NCI-H524 (cell line): ENCODE data around the gene RABGEF1.
"Not testable (repeated sequence)": the region's sequence is repeated elsewhere in the genome, so short reads cannot be mapped to it uniquely, and the experiment has no call there.

Source experiments
- DNase-seq, 2 experiments: peaks; one replicate each; lab custom pipeline; 2025; lab: John Stamatoyannopoulos, UW

The RABGEF1 gene

DNA sequence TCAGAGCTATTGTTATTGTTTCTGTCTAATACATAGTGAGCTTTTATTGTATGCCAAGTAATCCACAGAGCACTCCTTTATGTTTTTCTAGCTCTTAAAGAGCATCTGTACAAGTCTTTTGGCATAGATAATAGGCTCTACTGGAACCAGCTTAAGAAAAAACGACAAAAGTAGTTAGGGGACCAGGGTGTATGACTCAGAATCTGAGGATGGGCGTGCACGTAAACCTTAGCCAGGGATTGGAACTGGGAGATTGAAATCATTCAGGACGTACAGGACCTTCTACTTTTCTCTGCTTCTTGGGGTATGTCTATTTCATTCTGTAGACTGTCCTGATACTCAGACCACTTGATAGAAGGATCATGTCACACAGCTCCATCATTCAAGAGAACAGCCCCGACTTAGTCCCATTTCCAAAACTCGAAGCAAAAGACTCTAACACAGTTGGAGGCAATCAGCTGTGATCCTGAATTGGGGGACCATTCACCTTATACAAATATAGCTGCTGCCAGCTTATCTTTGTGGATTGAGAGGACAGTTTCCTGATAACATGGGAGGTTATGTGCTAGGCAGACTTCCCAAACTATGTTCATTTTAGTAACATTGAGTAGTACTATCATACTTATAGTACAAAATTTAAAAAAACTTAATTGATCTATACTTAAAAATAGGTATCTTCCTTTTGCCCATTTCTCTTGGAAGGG is 24.9 kb downstream of the RABGEF1 start:
- DNase-seq: not testable (repeated sequence)

GRCh38 chr7:66766041-66766440 is 25.5 kb downstream of the RABGEF1 start:
- DNase-seq: no peak

- not testable (repeated sequence) for DNase-seq
Observed at GRCh38 chr7:66767486-66767885, 27.0 kb downstream of the RABGEF1 start.

GRCh38 chr7:66768865-66769832 is 28.6 kb downstream of the RABGEF1 start:
- DNase-seq: no peak

- DNase-seq: no peak
Observed at GRCh38 chr7:66769833-66770512, 29.4 kb downstream of the RABGEF1 start.

- no peak for DNase-seq
Observed at GRCh38 chr7:66771795-66772194, 31.3 kb downstream of the RABGEF1 start.

GRCh38 chr7:66773744-66774143 is 33.2 kb downstream of the RABGEF1 start:
- not testable (repeated sequence) for DNase-seq

GRCh38 chr7:66776383-66776782 is 35.9 kb downstream of the RABGEF1 start:
- not testable (repeated sequence) for DNase-seq

GRCh38 chr7:66776800-66777442 is 36.4 kb downstream of the RABGEF1 start:
- DNase-seq: no peak

DNA sequence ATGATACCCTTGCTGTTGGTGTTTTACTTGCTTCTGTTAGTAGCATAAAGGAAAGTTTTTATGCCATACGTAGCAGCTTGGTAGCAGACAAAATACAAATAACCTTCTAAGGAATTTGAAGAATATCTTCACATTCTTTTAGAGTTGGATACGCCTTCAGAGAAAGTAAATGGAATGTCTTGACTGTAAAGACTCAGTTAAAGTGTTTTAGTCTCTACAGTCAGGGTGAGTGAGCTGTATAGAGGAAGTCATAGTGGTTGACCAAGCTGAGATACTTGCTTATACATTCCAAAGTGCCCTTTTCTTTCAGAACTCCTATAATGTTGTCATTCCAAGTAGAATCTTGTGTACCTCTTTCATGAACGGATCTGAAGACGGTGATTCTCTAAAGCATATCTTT is 37.7 kb downstream of the RABGEF1 start:
- no peak for DNase-seq

DNA sequence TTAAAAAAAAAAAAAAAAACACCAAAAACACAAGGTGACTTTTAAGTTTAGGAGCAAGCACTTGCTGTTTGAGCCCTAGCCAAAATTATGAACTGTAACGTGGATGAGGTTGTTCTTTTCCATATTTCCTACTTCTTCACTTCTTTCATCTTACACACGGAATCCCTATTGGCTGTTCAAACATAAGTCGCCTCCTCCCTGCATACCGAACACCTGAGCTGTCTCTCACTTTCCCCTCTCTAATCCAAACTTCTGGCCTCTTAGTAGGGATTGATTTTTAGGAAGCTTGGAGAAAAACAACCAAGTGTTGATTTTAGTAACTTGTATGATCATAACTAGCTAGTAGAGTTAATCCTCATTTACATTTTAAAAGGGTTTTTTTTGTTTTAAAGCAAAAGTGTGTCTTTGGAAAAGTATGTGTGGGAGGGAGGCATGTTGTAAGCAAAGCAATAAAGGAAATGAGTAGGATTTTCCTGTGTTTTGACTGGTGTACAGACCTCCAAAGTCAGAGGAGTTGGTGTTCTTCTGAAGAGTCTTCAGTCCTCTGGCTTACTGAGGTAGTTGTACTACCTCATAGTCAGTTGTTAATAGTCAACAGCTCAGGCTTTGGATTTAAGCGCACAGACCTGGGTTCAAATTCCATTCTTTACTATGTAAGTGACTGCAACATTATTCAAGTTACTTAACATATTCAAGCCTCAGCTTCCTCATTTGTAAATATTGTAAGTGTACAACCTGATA is 39.3 kb downstream of the RABGEF1 start:
- DNase-seq: no peak

- no peak for DNase-seq
Observed at GRCh38 chr7:66781408-66782090, 41.0 kb downstream of the RABGEF1 start.

DNA sequence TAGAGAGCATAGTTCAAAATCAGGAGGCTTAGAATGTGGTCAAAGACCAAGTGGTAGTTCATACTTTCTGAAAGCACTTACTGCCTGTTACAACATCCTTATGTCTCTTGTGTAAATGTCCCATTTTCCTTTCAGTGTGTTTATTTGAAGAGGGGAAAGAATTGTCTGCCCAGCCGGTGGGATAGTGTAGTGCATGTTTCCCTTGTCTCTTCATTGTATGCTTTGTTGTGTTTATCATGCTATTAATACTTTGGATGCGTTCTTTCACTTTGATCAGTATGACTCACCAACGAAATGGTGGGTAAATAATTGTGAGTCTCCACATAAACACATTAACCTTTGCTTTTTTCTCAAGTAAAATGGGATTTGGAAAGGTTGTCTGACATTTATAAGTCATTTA is 42.3 kb downstream of the RABGEF1 start:
- not testable (repeated sequence) for DNase-seq

- DNase-seq: not testable (repeated sequence)
Observed at GRCh38 chr7:66783887-66784595, 43.5 kb downstream of the RABGEF1 start.

- no peak for DNase-seq
Observed at GRCh38 chr7:66790196-66790595, 49.7 kb downstream of the RABGEF1 start.

DNA sequence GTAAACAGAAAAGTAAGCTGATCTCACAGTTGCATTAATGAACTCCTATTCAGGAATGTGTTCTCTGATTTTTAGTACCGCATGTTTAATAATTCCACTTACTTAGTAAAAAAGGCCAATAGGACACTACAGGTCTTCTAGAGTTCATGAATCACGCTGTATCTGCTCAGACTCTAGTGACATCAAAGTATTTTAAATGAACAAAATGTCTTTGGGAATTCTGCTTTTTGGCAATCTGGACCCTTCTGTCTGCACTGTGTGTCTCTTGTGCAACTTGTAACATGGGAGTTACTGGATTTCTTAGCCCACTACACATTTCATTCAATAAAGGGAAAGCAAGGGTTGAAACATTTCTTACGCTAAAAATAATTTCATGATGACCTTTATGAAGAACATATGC is 50.2 kb downstream of the RABGEF1 start:
- no peak for DNase-seq

GRCh38 chr7:66800591-66800990 is 60.1 kb downstream of the RABGEF1 start:
- DNase-seq: no peak

DNA sequence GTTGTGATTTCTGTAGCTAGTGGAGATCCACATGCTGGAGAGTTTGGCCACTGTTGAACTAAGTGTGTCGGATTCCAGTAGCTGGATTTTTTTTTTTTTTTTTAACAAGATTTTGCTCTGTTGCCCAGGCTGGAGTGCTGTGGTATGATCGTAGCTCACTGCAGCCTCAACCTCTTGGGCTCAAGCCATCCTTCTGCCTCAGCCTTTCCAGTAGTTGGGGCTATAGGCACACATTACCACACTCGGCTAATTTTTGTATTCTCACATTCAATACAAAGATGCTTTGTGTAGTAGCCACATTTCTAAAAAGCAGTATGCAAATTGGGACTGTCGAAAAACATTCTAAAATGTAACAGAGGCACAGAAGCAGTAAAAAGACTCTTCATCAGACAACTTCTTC is 63.5 kb downstream of the RABGEF1 start:
- no peak for DNase-seq

GRCh38 chr7:66807736-66808135 is 67.2 kb downstream of the RABGEF1 start:
- no peak for DNase-seq

GRCh38 chr7:66810716-66811115 is 70.2 kb downstream of the RABGEF1 start:
- no peak for DNase-seq
